HepG2 (cell line): Measurements from ENCODE around the gene FAM168A. TPM values are rescaled to one million over a fixed set of nuclear protein-coding genes. Genes with fewer than 3 reads are reported as not detected.

Experiments used
- CAMTA2 ChIP-seq: sonication (generic); formaldehyde crosslinking; IDR thresholded peaks from 2 replicates; pipeline ENCODE4 v1.4.0; 2020; ENCODE audit warnings: mild to moderate bottlenecking, missing genetic modification reagents, borderline replicate concordance
- ELF3 ChIP-seq: IDR thresholded peaks from 2 replicates; pipeline ENCODE4 v1.6.1; 2016; ENCODE audit warnings: missing genetic modification reagents, missing compliant biosample characterization
- ESRRA ChIP-seq: sonication (generic); formaldehyde crosslinking; IDR thresholded peaks from 2 replicates; pipeline ENCODE4 v1.5.1; 2020; ENCODE audit warnings: mild to moderate bottlenecking, low read depth, missing genetic modification reagents
- GATAD1 ChIP-seq: IDR thresholded peaks from 2 replicates; pipeline ENCODE4 v1.6.1; 2016; ENCODE audit warnings: missing genetic modification reagents, missing compliant biosample characterization
- GATAD2A ChIP-seq: IDR thresholded peaks from 2 replicates; pipeline ENCODE4 v1.6.1; 2016
- GZF1 ChIP-seq: sonication (generic); formaldehyde crosslinking; IDR thresholded peaks from 2 replicates; pipeline ENCODE4 v1.5.1; 2020; ENCODE audit warnings: mild to moderate bottlenecking, missing genetic modification reagents
- KAT8 ChIP-seq: IDR thresholded peaks from 2 replicates; pipeline ENCODE4 v1.6.1; 2016; ENCODE audit warnings: missing genetic modification reagents, missing compliant biosample characterization
- MED1 ChIP-seq: sonication (generic); formaldehyde crosslinking; IDR thresholded peaks from 2 replicates; pipeline ENCODE4 v1.4.0; 2020; ENCODE audit warnings: missing genetic modification reagents
- NCOA5 ChIP-seq: sonication (generic); formaldehyde crosslinking; IDR thresholded peaks from 2 replicates; pipeline ENCODE4 v1.4.0; 2020; ENCODE audit warnings: missing genetic modification reagents
- PCBP1 ChIP-seq: fragments of 200-400 bp; formaldehyde crosslinking; IDR thresholded peaks from 2 replicates; pipeline ENCODE4 v1.6.1; 2017; ENCODE audit warnings: mild to moderate bottlenecking, low read depth, low read length, borderline replicate concordance
- RAD21 ChIP-seq: fragments of 450-650 bp; formaldehyde crosslinking; IDR thresholded peaks from 2 replicates; pipeline ENCODE4 v1.5.0; 2020; ENCODE audit warnings: mild to moderate bottlenecking
- SMAD9 ChIP-seq: sonication (generic); formaldehyde crosslinking; IDR thresholded peaks from 2 replicates; pipeline ENCODE4 v1.5.1; 2020; ENCODE audit warnings: mild to moderate bottlenecking, missing genetic modification reagents
- TCF12 ChIP-seq, 2 experiments: fragments of 450-650 bp in 1 of 2; sonication (generic) in 1 of 2; formaldehyde crosslinking in 1 of 2; IDR thresholded peaks; 2 replicates each; pipeline versions ENCODE4 v1.6.1 to v1.8.0; 2017 to 2022; ENCODE audit warnings: antibody characterized with exemption in 1 of 2, mild to moderate bottlenecking in 1 of 2, missing genetic modification reagents in 1 of 2, moderate library complexity in 1 of 2
- TEAD3 ChIP-seq: optimal IDR thresholded peaks from 2 replicates; pipeline ENCODE3; 2016; ENCODE audit warnings: borderline replicate concordance
- ZMYM4 ChIP-seq: sonication (generic); formaldehyde crosslinking; IDR thresholded peaks from 2 replicates; pipeline ENCODE4 v1.8.1; 2023; ENCODE audit warnings: mild to moderate bottlenecking, missing genetic modification reagents
- ZNF138 ChIP-seq: sonication (generic); formaldehyde crosslinking; IDR thresholded peaks from 2 replicates; pipeline ENCODE4 v1.5.0; 2020; ENCODE audit warnings: mild to moderate bottlenecking, low read depth, missing genetic modification reagents
- ZNF234 ChIP-seq: sonication (generic); formaldehyde crosslinking; conservative IDR thresholded peaks from 2 replicates; pipeline ENCODE4 v1.5.1; 2020; ENCODE audit warnings: mild to moderate bottlenecking, missing genetic modification reagents
- ZNF383 ChIP-seq: sonication (generic); formaldehyde crosslinking; IDR thresholded peaks from 2 replicates; pipeline ENCODE4 v1.4.0; 2020; ENCODE audit warnings: missing genetic modification reagents, mild to moderate bottlenecking, borderline replicate concordance
- ZNF572 ChIP-seq: sonication (generic); formaldehyde crosslinking; IDR thresholded peaks from 2 replicates; pipeline ENCODE4 v1.5.1; 2020; ENCODE audit warnings: mild to moderate bottlenecking, missing genetic modification reagents
- ZSCAN30 ChIP-seq: sonication (generic); formaldehyde crosslinking; IDR thresholded peaks from 2 replicates; pipeline ENCODE4 v1.5.0; 2020; ENCODE audit warnings: mild to moderate bottlenecking, missing genetic modification reagents
- polyA plus RNA-seq, 8 experiments: library from polyadenylated mRNA; depleted of rRNA in 3 of 8; stranded (reverse) in 7 of 8; unstranded in 1 of 8; fragments of >200 nt; fragmentation: Illumina TruSeq in 4 of 8; extraction: Trizol in 4 of 8; gene quantifications; 2 replicates each; pipeline versions ENCODE4 v1.2.1 to v1.2.3, GENCODE V29; 2011 to 2016; ENCODE audit warnings: low read depth in 4 of 8, missing spikeins in 1 of 8, mixed read lengths in 1 of 8; ENCODE audit not compliant: insufficient read depth in 1 of 8
- total RNA-seq, 5 experiments: library from RNA; depleted of rRNA; stranded (reverse); fragments of >200 nt; fragmentation: Illumina TruSeq; extraction: Trizol; gene quantifications; 2 replicates each; pipeline ENCODE4 v1.2.3, GENCODE V29; 2016; ENCODE audit warnings: low read depth in 1 of 5
- TF ChIP-seq, protein P1 (sequence below): sonication (generic); formaldehyde crosslinking; IDR thresholded peaks from 2 replicates; pipeline ENCODE4 v1.8.1; 2022; ENCODE audit warnings: mild to moderate bottlenecking, missing genetic modification reagents
- TF ChIP-seq, protein P2 (sequence below): sonication (generic); formaldehyde crosslinking; IDR thresholded peaks from 2 replicates; pipeline ENCODE4 v1.8.0; 2022; ENCODE audit warnings: mild to moderate bottlenecking, missing genetic modification reagents; ENCODE audit not compliant: insufficient replicate concordance
- TF ChIP-seq, protein P3 (sequence below): sonication (generic); formaldehyde crosslinking; IDR thresholded peaks from 2 replicates; pipeline ENCODE4 v1.5.0; 2020; ENCODE audit warnings: mild to moderate bottlenecking, missing genetic modification reagents, moderate library complexity
- TF ChIP-seq, protein P4 (sequence below): sonication (generic); formaldehyde crosslinking; conservative IDR thresholded peaks from 2 replicates; pipeline ENCODE4 v1.4.0; 2020; ENCODE audit warnings: mild to moderate bottlenecking, missing genetic modification reagents, moderate library complexity

Gene FAM168A
- total and polyA plus RNA-seq, 2 of the 13 experiments (the other 11 are each of a cell fraction or from before 2014, with no cell fraction given), result 13.9 to 15.8 TPM

DNA sequence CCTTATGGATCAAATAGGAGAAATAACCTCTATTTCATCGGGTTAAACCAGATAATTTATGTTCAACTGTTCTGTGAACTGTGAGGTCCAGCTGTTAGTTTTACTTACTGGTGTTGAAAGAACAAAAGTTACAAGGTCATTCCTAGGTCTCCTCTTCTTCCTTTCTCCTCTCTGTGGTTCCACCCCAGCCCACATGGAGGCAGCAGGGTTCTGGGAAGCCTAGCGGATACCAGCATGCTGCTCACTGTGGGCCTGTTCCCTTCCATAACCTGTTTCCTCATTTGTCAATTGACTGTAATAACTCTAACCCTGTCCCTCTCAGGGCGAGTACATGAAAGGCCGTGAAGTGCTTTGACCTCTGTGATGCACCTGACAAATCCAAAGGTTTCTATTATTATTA is 193.9 kb downstream of the FAM168A start (continued):
- TF ChIP-seq, protein P1, sequence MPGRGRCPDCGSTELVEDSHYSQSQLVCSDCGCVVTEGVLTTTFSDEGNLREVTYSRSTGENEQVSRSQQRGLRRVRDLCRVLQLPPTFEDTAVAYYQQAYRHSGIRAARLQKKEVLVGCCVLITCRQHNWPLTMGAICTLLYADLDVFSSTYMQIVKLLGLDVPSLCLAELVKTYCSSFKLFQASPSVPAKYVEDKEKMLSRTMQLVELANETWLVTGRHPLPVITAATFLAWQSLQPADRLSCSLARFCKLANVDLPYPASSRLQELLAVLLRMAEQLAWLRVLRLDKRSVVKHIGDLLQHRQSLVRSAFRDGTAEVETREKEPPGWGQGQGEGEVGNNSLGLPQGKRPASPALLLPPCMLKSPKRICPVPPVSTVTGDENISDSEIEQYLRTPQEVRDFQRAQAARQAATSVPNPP (CRISPR knock-in tag), result no peak
- no peak for TF ChIP-seq PCBP1
- no peak for TF ChIP-seq TCF12 (IDR thresholded peaks at IDR 0.05)
- TF ChIP-seq TCF12 (CRISPR knock-in tag; IDR thresholded peaks at IDR 0.05), result no peak
- 0 out of 2 replicates have a peak, but pooled peaks have one; percentile 40 for TF ChIP-seq GATAD1 (CRISPR knock-in tag)
- TF ChIP-seq, protein P2, sequence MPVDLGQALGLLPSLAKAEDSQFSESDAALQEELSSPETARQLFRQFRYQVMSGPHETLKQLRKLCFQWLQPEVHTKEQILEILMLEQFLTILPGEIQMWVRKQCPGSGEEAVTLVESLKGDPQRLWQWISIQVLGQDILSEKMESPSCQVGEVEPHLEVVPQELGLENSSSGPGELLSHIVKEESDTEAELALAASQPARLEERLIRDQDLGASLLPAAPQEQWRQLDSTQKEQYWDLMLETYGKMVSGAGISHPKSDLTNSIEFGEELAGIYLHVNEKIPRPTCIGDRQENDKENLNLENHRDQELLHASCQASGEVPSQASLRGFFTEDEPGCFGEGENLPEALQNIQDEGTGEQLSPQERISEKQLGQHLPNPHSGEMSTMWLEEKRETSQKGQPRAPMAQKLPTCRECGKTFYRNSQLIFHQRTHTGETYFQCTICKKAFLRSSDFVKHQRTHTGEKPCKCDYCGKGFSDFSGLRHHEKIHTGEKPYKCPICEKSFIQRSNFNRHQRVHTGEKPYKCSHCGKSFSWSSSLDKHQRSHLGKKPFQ (CRISPR knock-in tag), result no peak
- TF ChIP-seq, protein P3, sequence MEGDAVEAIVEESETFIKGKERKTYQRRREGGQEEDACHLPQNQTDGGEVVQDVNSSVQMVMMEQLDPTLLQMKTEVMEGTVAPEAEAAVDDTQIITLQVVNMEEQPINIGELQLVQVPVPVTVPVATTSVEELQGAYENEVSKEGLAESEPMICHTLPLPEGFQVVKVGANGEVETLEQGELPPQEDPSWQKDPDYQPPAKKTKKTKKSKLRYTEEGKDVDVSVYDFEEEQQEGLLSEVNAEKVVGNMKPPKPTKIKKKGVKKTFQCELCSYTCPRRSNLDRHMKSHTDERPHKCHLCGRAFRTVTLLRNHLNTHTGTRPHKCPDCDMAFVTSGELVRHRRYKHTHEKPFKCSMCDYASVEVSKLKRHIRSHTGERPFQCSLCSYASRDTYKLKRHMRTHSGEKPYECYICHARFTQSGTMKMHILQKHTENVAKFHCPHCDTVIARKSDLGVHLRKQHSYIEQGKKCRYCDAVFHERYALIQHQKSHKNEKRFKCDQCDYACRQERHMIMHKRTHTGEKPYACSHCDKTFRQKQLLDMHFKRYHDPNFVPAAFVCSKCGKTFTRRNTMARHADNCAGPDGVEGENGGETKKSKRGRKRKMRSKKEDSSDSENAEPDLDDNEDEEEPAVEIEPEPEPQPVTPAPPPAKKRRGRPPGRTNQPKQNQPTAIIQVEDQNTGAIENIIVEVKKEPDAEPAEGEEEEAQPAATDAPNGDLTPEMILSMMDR (CRISPR knock-in tag), result peak; percentile 91
- TF ChIP-seq ZNF572 (CRISPR knock-in tag), result no peak
- TF ChIP-seq TEAD3 (CRISPR knock-in tag), result peak; percentile 61
- TF ChIP-seq ZSCAN30 (CRISPR knock-in tag), result peak; percentile 36; the same call in 1 of the 2 replicates
- TF ChIP-seq KAT8, result 0 out of 2 replicates have a peak, but pooled peaks have one; percentile 43
- no peak for TF ChIP-seq ZNF138 (CRISPR knock-in tag)
- no peak for TF ChIP-seq ZNF234 (CRISPR knock-in tag)
- no peak for TF ChIP-seq ZNF383 (CRISPR knock-in tag)
- no peak for TF ChIP-seq CAMTA2 (CRISPR knock-in tag)
- TF ChIP-seq ZMYM4 (CRISPR knock-in tag), result peak; percentile 67
- TF ChIP-seq GATAD2A (CRISPR knock-in tag), result 0 out of 2 replicates have a peak, but pooled peaks have one; percentile 29
- TF ChIP-seq NCOA5, result no peak
- TF ChIP-seq SMAD9 (CRISPR knock-in tag), result no peak
- no peak for TF ChIP-seq GZF1 (CRISPR knock-in tag)
- peak; percentile 83 for TF ChIP-seq RAD21 (CRISPR knock-in tag)
- TF ChIP-seq, protein P4, sequence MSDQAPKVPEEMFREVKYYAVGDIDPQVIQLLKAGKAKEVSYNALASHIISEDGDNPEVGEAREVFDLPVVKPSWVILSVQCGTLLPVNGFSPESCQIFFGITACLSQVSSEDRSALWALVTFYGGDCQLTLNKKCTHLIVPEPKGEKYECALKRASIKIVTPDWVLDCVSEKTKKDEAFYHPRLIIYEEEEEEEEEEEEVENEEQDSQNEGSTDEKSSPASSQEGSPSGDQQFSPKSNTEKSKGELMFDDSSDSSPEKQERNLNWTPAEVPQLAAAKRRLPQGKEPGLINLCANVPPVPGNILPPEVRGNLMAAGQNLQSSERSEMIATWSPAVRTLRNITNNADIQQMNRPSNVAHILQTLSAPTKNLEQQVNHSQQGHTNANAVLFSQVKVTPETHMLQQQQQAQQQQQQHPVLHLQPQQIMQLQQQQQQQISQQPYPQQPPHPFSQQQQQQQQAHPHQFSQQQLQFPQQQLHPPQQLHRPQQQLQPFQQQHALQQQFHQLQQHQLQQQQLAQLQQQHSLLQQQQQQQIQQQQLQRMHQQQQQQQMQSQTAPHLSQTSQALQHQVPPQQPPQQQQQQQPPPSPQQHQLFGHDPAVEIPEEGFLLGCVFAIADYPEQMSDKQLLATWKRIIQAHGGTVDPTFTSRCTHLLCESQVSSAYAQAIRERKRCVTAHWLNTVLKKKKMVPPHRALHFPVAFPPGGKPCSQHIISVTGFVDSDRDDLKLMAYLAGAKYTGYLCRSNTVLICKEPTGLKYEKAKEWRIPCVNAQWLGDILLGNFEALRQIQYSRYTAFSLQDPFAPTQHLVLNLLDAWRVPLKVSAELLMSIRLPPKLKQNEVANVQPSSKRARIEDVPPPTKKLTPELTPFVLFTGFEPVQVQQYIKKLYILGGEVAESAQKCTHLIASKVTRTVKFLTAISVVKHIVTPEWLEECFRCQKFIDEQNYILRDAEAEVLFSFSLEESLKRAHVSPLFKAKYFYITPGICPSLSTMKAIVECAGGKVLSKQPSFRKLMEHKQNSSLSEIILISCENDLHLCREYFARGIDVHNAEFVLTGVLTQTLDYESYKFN (CRISPR knock-in tag), result 0 out of 2 replicates have a peak, but pooled peaks have one; percentile 25
- peak; percentile 32; the same call in 1 of the 2 replicates for TF ChIP-seq ELF3 (CRISPR knock-in tag)
- TF ChIP-seq MED1 (CRISPR knock-in tag), result no peak; the same call in 1 of the 2 replicates
- peak; percentile 74; the same call in 1 of the 2 replicates for TF ChIP-seq ESRRA (CRISPR knock-in tag)
